DMS53 treated with DMSO at 0.1 percent for 48 hours (cell line): ENCODE results near the gene ZNF26.

ENCODE experiments used
- DNase-seq: peaks from one replicate; lab custom pipeline; 2025; ENCODE audit not compliant: unreplicated experiment; lab: John Stamatoyannopoulos, UW

ZNF26 gene

DNA sequence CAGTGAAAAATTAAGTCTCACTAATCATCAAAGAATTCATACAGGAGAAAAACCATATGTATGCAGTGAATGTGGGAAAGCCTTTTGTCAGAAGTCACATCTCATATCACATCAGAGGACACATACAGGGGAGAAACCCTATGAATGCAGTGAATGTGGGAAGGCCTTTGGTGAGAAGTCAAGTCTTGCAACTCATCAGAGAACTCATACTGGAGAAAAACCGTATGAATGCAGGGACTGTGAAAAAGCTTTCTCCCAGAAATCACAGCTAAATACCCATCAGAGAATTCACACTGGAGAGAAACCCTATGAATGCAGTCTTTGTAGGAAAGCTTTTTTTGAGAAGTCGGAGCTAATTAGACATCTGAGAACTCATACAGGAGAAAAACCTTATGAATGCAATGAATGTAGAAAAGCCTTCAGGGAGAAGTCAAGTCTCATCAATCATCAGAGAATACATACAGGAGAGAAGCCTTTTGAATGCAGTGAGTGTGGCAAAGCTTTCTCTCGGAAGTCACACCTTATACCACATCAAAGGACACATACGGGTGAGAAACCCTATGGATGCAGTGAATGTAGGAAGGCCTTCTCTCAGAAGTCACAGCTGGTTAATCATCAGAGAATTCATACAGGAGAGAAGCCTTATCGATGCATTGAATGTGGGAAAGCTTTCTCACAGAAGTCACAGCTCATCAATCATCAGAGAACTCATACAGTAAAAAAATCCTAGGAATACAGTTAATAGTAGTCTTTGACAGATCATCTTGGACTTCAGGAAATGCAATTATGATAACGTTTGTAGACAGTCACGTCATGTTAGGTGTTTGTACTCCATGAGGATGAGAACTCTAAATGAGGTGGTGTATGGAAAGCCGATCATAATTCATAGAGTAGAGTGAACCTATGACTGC is 72.3 kb downstream of the ZNF26 start:
- peak; percentile 30 for DNase-seq

GRCh38 chr12:133061954-133062353 is 75.8 kb downstream of the ZNF26 start:
- DNase-seq: no peak

- DNase-seq: no peak
These were observed 77.4 kb downstream of the ZNF26 start for GRCh38 chr12:133063556-133063955.

GRCh38 chr12:133073836-133074235 is 87.7 kb downstream of the ZNF26 start:
- no peak for DNase-seq
